Sigmoid colon (tissue), 4 donors: ENCODE measurements around the gene SUGP2.

Experiments
- EP300 ChIP-seq, 4 donors: sonication (generic); formaldehyde crosslinking; IDR thresholded peaks; one replicate each; pipeline ENCODE4 v1.6.1; 2017; ENCODE audit warnings: antibody characterized with exemption in 4 of 4
- POLR2A ChIP-seq, 2 donors: fragments of 450-650 bp; IDR thresholded peaks; one replicate each; pipeline ENCODE4 v1.6.1; 2016; ENCODE audit warnings: antibody characterized with exemption in 2 of 2, mild to moderate bottlenecking in 2 of 2, moderate library complexity in 2 of 2
- POLR2AphosphoS5 ChIP-seq, 4 donors: sonication (generic); formaldehyde crosslinking; IDR thresholded peaks; one replicate each; pipeline ENCODE4 v1.6.1; 2017; ENCODE audit warnings: antibody characterized with exemption in 4 of 4

- TF ChIP-seq POLR2AphosphoS5 (IDR thresholded peaks at IDR 0.05) (no peak), POLR2A (IDR thresholded peaks at IDR 0.05) (no peak), EP300 (IDR thresholded peaks at IDR 0.05) (no peak)
Measured at GRCh38 chr19:18999016-18999758, 34.1 kb downstream of the SUGP2 start.
